Natural killer cell treated with Interleukin-12 subunit alpha and Interleukin-12 subunit beta and Interleukin-15 and Interleukin-18, amount 100 ng/mL, for 72 hours (primary cell): ENCODE measurements around the gene GALNT9. TPM values are rescaled to one million over a fixed set of nuclear protein-coding genes. Genes with fewer than 3 reads are reported as not detected.
A peak's percentile ranks its signal among the peaks of the same experiment; 100 is the strongest.
"Not testable (repeated sequence)": the region's sequence is repeated elsewhere in the genome, so short reads cannot be mapped to it uniquely, and the experiment has no call there.

ENCODE experiments used
- ATAC-seq, 2 donors: fragments of 150-1000 bp; cut with Tn5 transposase in 1 of 2; sonication (Bioruptor Pico), chemical (Tn5 transposase) in 1 of 2; 2 replicates each; pipeline ENCODE4 v1.10.0; 2021
- DNase-seq: peaks from one replicate; pipeline ENCODE4 v3.0.0; 2022; ENCODE audit warnings: low spot score
- H3K27ac Mint-ChIP-seq, 2 donors: 1 replicate in 1 of 2; 2 replicates in 1 of 2; pipeline ENCODE4 v1.8.0; 2022; ENCODE audit warnings: mixed read lengths in 2 of 2, mild to moderate bottlenecking in 1 of 2, moderate library complexity in 1 of 2
- H3K27me3 Mint-ChIP-seq, 2 donors: 1 replicate in 1 of 2; 2 replicates in 1 of 2; pipeline ENCODE4 v1.8.0; 2022; ENCODE audit warnings: mixed read lengths in 2 of 2
- H3K36me3 Mint-ChIP-seq: one replicate; pipeline ENCODE4 v1.8.0; 2022; ENCODE audit warnings: mixed read lengths
- H3K4me1 Mint-ChIP-seq, 2 donors: 1 replicate in 1 of 2; 2 replicates in 1 of 2; pipeline ENCODE4 v1.8.0; 2022; ENCODE audit warnings: low read depth in 2 of 2, mixed read lengths in 2 of 2, mild to moderate bottlenecking in 1 of 2
- H3K4me3 Mint-ChIP-seq: one replicate; pipeline ENCODE4 v1.8.0; 2022; ENCODE audit warnings: mixed read lengths
- H3K9me3 Mint-ChIP-seq: 2 replicates; pipeline ENCODE4 v1.8.0; 2022; ENCODE audit warnings: mixed read lengths
- total RNA-seq, 2 donors: library from RNA; stranded (reverse); gene quantifications; one replicate each; pipeline ENCODE4 v1.2.3, GENCODE V29; 2022

Gene GALNT9
- total RNA-seq, 2 donors from 2014 or later: not detected

DNA sequence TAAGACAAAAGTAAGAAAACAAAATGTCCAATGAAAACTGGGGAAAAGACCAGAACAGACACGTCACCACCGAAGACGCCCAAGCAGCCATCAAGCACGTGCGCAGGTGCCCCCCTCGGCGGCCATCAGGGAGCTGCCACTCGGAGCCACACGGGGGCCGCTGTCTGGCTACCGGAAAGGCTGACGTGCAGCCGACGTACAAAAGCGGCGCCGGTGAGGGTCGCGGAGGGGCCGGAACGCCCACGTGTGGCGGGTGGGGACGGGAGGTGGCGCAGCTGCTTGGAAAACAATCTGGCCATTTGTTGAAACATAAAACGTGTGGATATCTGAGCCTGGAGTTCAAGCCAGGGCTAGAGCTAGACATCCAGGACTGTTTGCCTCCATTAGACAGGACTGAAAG is 60.7 kb downstream of the GALNT9 start:
- H3K27me3 Mint-ChIP-seq: no peaks in the 10 kb centered on the region

DNA sequence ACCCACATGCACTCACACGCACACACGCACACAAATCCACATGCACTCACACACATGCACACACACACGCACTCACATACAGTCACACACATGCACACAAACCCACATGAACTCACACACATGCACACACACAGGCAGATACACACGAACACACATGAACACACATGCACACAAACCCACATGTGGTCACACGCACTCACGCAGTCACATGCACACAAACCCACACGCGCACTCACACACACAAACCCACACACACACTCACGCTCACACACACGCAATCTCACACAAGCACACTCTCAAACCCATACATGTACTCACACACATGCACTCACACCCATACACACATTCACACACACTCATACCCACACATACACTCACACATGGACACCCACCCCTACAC is 61.5 kb downstream of the GALNT9 start:
- Mint-ChIP-seq H3K4me3 (no peak overlapping the region), H3K4me1 (no peaks in the 10 kb centered on the region), H3K27ac (no peak overlapping the region), H3K36me3 (no peaks in the 10 kb centered on the region), H3K9me3 (no peaks in the 10 kb centered on the region), H3K27me3 (no peaks in the 10 kb centered on the region)
- ATAC-seq (no peak), DNase-seq (no peak)

More for the DNA sequence above, 60.7 kb downstream of the GALNT9 start:
- DNase-seq: no peak
- H3K4me1 Mint-ChIP-seq: no peaks in the 10 kb centered on the region
- H3K4me3 Mint-ChIP-seq: no peak overlapping the region
- no peaks in the 10 kb centered on the region for H3K36me3 Mint-ChIP-seq
- no peak overlapping the region for H3K27ac Mint-ChIP-seq
- no peak for ATAC-seq
- H3K9me3 Mint-ChIP-seq: no peaks in the 10 kb centered on the region

DNA sequence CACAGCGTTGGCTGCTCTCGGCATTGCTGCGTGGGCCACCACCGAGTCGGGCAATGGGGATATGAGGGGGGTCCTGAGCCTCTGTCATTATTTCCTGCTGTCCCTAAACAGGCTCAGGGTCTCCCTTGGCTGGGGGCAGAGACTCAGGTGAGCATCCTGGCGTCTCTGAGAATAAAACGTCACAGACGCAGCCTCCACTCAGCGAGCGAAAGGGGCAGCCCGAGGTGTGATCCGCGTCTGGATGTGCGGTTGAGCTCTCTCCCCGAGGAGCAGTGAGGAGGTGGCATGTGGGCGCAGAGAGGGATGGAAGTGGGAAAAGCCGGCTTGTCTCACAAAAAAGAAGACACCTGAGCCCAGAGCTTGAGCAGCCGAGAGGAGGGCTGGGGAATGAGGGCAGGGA is 62.6 kb downstream of the GALNT9 start:
- Mint-ChIP-seq H3K9me3 (no peaks in the 10 kb centered on the region), H3K27ac (no peak overlapping the region), H3K4me1 (no peaks in the 10 kb centered on the region), H3K36me3 (no peaks in the 10 kb centered on the region), H3K27me3 (no peaks in the 10 kb centered on the region), H3K4me3 (no peak overlapping the region)
- DNase-seq (no peak), ATAC-seq (no peak)

DNA sequence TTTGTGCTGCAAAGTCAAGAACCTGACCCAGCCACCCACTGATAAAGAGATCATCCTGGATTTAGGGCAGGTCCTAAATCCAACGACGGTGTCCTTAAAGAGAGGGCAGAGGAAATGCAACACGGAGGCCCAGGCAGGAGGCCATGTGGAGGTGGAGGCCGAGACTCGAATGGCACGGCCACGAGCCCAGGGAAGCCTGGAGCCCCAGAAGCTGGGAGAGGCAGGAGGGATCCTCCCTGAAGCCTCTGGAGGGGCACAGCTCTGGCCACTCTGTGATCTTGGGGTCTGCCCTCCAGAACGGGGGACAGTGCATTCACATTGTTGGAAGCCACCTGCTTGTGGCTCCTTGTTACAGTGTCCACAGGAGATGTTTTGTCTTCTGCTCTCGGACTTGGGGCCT is 63.0 kb downstream of the GALNT9 start:
- H3K4me3 Mint-ChIP-seq: no peak overlapping the region
- H3K27ac Mint-ChIP-seq: no peak overlapping the region
- DNase-seq (no peak), ATAC-seq (no peak)
- no peaks in the 10 kb centered on the region for H3K4me1 Mint-ChIP-seq
- H3K36me3 Mint-ChIP-seq: no peaks in the 10 kb centered on the region
- no peaks in the 10 kb centered on the region for H3K9me3 Mint-ChIP-seq
- no peaks in the 10 kb centered on the region for H3K27me3 Mint-ChIP-seq

DNA sequence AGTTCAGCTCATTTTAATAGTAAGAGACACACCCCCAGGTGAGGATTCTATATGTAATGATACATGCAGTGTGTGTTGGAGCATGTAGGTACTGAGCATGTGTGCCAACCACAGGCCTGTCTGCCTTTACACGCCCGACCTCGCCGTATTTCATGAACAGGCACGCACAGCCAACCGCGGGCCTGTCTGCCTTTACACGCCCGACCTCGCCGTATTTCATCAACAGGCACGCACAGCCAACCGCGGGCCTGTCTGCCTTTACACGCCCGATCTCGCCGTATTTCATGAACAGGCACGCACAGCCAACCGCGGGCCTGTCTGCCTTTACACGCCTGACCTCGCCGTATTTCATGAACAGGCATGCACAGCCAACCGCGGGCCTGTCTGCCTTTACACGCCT is 63.6 kb downstream of the GALNT9 start:
- H3K9me3 Mint-ChIP-seq, DNase-seq, H3K4me3 Mint-ChIP-seq, H3K36me3 Mint-ChIP-seq, ATAC-seq, H3K4me1 Mint-ChIP-seq, H3K27ac Mint-ChIP-seq, H3K27me3 Mint-ChIP-seq: not testable (repeated sequence)

- Mint-ChIP-seq H3K27ac (no peak overlapping the region), H3K27me3 (no peaks in the 10 kb centered on the region), H3K36me3 (no peaks in the 10 kb centered on the region), H3K4me1 (no peaks in the 10 kb centered on the region), H3K9me3 (no peaks in the 10 kb centered on the region), H3K4me3 (no peak overlapping the region)
- ATAC-seq: no peak
- no peak for DNase-seq
Observed at GRCh38 chr12:132265056-132265800, 64.2 kb downstream of the GALNT9 start.

GRCh38 chr12:132264086-132265010 is 65.0 kb downstream of the GALNT9 start:
- no peaks in the 10 kb centered on the region for H3K9me3 Mint-ChIP-seq
- DNase-seq: no peak
- no peak overlapping the region for H3K4me3 Mint-ChIP-seq
- no peaks in the 10 kb centered on the region for H3K36me3 Mint-ChIP-seq
- H3K27me3 Mint-ChIP-seq: no peaks in the 10 kb centered on the region
- H3K27ac Mint-ChIP-seq: no peak overlapping the region
- no peak for ATAC-seq
- H3K4me1 Mint-ChIP-seq: no peaks in the 10 kb centered on the region

GRCh38 chr12:132263451-132264049 is 65.8 kb downstream of the GALNT9 start:
- H3K36me3 Mint-ChIP-seq: no peaks in the 10 kb centered on the region
- no peak overlapping the region for H3K27ac Mint-ChIP-seq
- no peak overlapping the region for H3K4me3 Mint-ChIP-seq
- no peaks in the 10 kb centered on the region for H3K27me3 Mint-ChIP-seq
- ATAC-seq (no peak), DNase-seq (peak; percentile 46)
- H3K4me1 Mint-ChIP-seq: no peaks in the 10 kb centered on the region
- no peaks in the 10 kb centered on the region for H3K9me3 Mint-ChIP-seq

DNA sequence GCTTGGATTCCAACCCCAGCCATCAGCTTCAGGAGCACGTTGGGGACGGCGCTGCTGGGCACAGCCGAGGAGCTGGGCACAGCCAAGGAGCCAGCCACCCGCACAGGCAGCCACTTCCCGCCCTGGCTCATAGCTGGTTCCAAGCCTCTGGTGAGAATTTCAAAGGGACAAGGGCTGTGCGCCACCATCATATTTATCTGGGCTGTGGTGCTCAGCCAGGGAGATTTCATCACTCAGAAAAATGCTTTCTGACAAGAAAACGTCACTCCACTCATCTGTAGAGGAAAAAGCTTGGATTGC is 66.4 kb downstream of the GALNT9 start:
- Mint-ChIP-seq H3K27ac (no peak overlapping the region), H3K36me3 (no peaks in the 10 kb centered on the region), H3K9me3 (no peaks in the 10 kb centered on the region), H3K4me3 (no peak overlapping the region), H3K4me1 (no peaks in the 10 kb centered on the region), H3K27me3 (no peaks in the 10 kb centered on the region)
- no peak for ATAC-seq
- DNase-seq: peak; percentile 38

- H3K4me3 Mint-ChIP-seq: no peak overlapping the region
- no peaks in the 10 kb centered on the region for H3K9me3 Mint-ChIP-seq
- no peaks in the 10 kb centered on the region for H3K36me3 Mint-ChIP-seq
- H3K27ac Mint-ChIP-seq: no peak overlapping the region
- DNase-seq: no peak
- no peaks in the 10 kb centered on the region for H3K4me1 Mint-ChIP-seq
- ATAC-seq: no peak
- H3K27me3 Mint-ChIP-seq: no peaks in the 10 kb centered on the region
Observed at GRCh38 chr12:132262256-132263060, 66.9 kb downstream of the GALNT9 start.

GRCh38 chr12:132261328-132262138 is 67.9 kb downstream of the GALNT9 start:
- no peaks in the 10 kb centered on the region for H3K9me3 Mint-ChIP-seq
- no peak overlapping the region for H3K27ac Mint-ChIP-seq
- no peaks in the 10 kb centered on the region for H3K4me1 Mint-ChIP-seq
- no peaks in the 10 kb centered on the region for H3K36me3 Mint-ChIP-seq
- H3K4me3 Mint-ChIP-seq: no peak overlapping the region
- ATAC-seq: no peak
- no peak for DNase-seq
- no peaks in the 10 kb centered on the region for H3K27me3 Mint-ChIP-seq

- H3K27ac Mint-ChIP-seq: no peak overlapping the region
- H3K4me3 Mint-ChIP-seq: no peak overlapping the region
Observed at GRCh38 chr12:132260721-132261120, 68.7 kb downstream of the GALNT9 start.

More at GRCh38 chr12:132260721-132261120, 68.7 kb downstream of the GALNT9 start:
- ATAC-seq (no peak), DNase-seq (no peak)
- no peaks in the 10 kb centered on the region for H3K9me3 Mint-ChIP-seq
- no peaks in the 10 kb centered on the region for H3K36me3 Mint-ChIP-seq
- H3K27me3 Mint-ChIP-seq: no peaks in the 10 kb centered on the region
- H3K4me1 Mint-ChIP-seq: no peaks in the 10 kb centered on the region
